ENCODE data around the gene ZNF544. TPM values are rescaled to one million over a fixed set of nuclear protein-coding genes. Genes with fewer than 3 reads are reported as not detected.
"Not testable (repeated sequence)": the region's sequence is repeated elsewhere in the genome, so short reads cannot be mapped to it uniquely, and the experiment has no call there.

Gene ZNF544
- total and polyA plus RNA-seq, 2 donors (not counting 1 experiment from before 2014, with no cell fraction given): 37.1 to 65.7 TPM

- CTCF ChIA-PET: no interaction called here
- WGBS (ENCODE audit: insufficient coverage): no CpG with 5 or more reads among the region's 3 CpGs
- POLR2A ChIA-PET: no interaction called here
Observed at GRCh38 chr19:58248886-58249285, 20.2 kb downstream of the ZNF544 start.

GRCh38 chr19:58252102-58252685 is 23.5 kb downstream of the ZNF544 start:
- Histone ChIP-seq H4K20me1 (ENCODE audit: control insufficient read depth, insufficient read depth, low read length, poor library complexity, severe bottlenecking) (no peaks in the 10 kb centered on the region), H3K4me2 (replicated peaks; ENCODE audit: low read depth, low read length, poor library complexity, severe bottlenecking) (no peak overlapping the region), H3K27ac (ENCODE audit: low read length in 2 of 2) (no peak overlapping the region), H3K79me2 (ENCODE audit: control insufficient read depth, insufficient read depth, low read length) (no peaks in the 10 kb centered on the region), H2AFZ (ENCODE audit: insufficient read depth, low read depth, low read length, poor library complexity, severe bottlenecking) (no peak overlapping the region), H3K9me3 (ENCODE audit: control extremely low read depth in 1 of 3, control insufficient read depth in 2 of 3, insufficient read depth in 1 of 3, low read length in 2 of 3) (peaks cover 28 to 76% (median 65%) of the 10 kb centered on the region in 3 donors), H3K27me3 (replicated peaks in 1 of 4; ENCODE audit: control extremely low read depth in 1 of 4, control insufficient read depth in 3 of 4, insufficient read depth in 4 of 4, low read length in 3 of 4) (no peaks in the 10 kb centered on the region), H3K4me3 (ENCODE audit: control extremely low read depth in 1 of 5, extremely low read depth in 1 of 5, insufficient read depth in 1 of 5, low read depth in 2 of 5, low read length in 4 of 5) (no peak overlapping the region), H3K4me1 (ENCODE audit: control insufficient read depth in 2 of 2, insufficient read depth in 2 of 2, low read length in 2 of 2) (no peaks in the 10 kb centered on the region), H3K9ac (ENCODE audit: low read length) (no peak overlapping the region), H3K36me3 (replicated peaks in 1 of 2; ENCODE audit: control extremely low read depth in 1 of 2, control insufficient read depth in 1 of 2, extremely low read depth in 1 of 2, insufficient read depth in 2 of 2, low read length in 1 of 2) (peaks cover 36 to 68% of the 10 kb centered on the region in 2 experiments)
- ATAC-seq (ENCODE audit: low read depth) (no peak), DNase-seq (no peak)
- H3K27ac Mint-ChIP-seq: no peak overlapping the region
- ChIA-PET CTCF (no interaction called here), POLR2A (no interaction called here)
- WGBS (ENCODE audit: insufficient coverage): 100% methylated on average over 2 of the region's 2 CpGs
- H3K4me3 Mint-ChIP-seq: no peak overlapping the region
- no peak for TF ChIP-seq CTCF (IDR thresholded peaks at IDR 0.05)
- TF ChIP-seq EZH2 (IDR thresholded peaks at IDR 0.05; ENCODE audit: borderline replicate concordance, insufficient read depth, low read depth, low read length, poor library complexity, severe bottlenecking): no peak
- H3K9me3 Mint-ChIP-seq (ENCODE audit: insufficient read depth): peaks cover 17% of the 10 kb centered on the region
- intact Hi-C loops (cut with micrococcal nuclease): no loop called here
- H3K4me1 Mint-ChIP-seq: no peaks in the 10 kb centered on the region
- H3K27me3 Mint-ChIP-seq: no peaks in the 10 kb centered on the region

More at GRCh38 chr19:58248886-58249285, 20.2 kb downstream of the ZNF544 start:
- no peak for TF ChIP-seq CTCF (IDR thresholded peaks at IDR 0.05)
- no peak for TF ChIP-seq EZH2 (IDR thresholded peaks at IDR 0.05; ENCODE audit: borderline replicate concordance, insufficient read depth, low read depth, low read length, poor library complexity, severe bottlenecking)
- H3K27me3 ChIP-seq (replicated peaks in 1 of 4; ENCODE audit: control extremely low read depth in 1 of 4, control insufficient read depth in 3 of 4, insufficient read depth in 4 of 4, low read length in 3 of 4): no peaks in the 10 kb centered on the region
- no peak overlapping the region for H2AFZ ChIP-seq (ENCODE audit: insufficient read depth, low read depth, low read length, poor library complexity, severe bottlenecking)
- no peak overlapping the region for H3K9ac ChIP-seq (ENCODE audit: low read length)
- DNase-seq (no peak), ATAC-seq (ENCODE audit: low read depth) (no peak)
- Mint-ChIP-seq H3K4me3 (no peak overlapping the region), H3K4me1 (no peaks in the 10 kb centered on the region), H3K27me3 (no peaks in the 10 kb centered on the region), H3K27ac (no peak overlapping the region), H3K9me3 (ENCODE audit: insufficient read depth) (peaks cover 14% of the 10 kb centered on the region)
- H3K9me3 ChIP-seq (ENCODE audit: control extremely low read depth in 1 of 3, control insufficient read depth in 2 of 3, insufficient read depth in 1 of 3, low read length in 2 of 3): peaks cover 18 to 75% (median 67%) of the 10 kb centered on the region in 3 donors
- no peak overlapping the region for H3K27ac ChIP-seq (ENCODE audit: low read length in 2 of 2)
- H3K4me1 ChIP-seq (ENCODE audit: control insufficient read depth in 2 of 2, insufficient read depth in 2 of 2, low read length in 2 of 2): no peaks in the 10 kb centered on the region
- no peak overlapping the region for H3K4me3 ChIP-seq (ENCODE audit: control extremely low read depth in 1 of 5, extremely low read depth in 1 of 5, insufficient read depth in 1 of 5, low read depth in 2 of 5, low read length in 4 of 5)
- intact Hi-C loops (cut with micrococcal nuclease): no loop called here
- H3K4me2 ChIP-seq (replicated peaks; ENCODE audit: low read depth, low read length, poor library complexity, severe bottlenecking): no peak overlapping the region
- H3K36me3 ChIP-seq (replicated peaks in 1 of 2; ENCODE audit: control extremely low read depth in 1 of 2, control insufficient read depth in 1 of 2, extremely low read depth in 1 of 2, insufficient read depth in 2 of 2, low read length in 1 of 2): peaks cover 30 to 74% of the 10 kb centered on the region in 2 experiments
- H3K79me2 ChIP-seq (ENCODE audit: control insufficient read depth, insufficient read depth, low read length): peaks cover 3% of the 10 kb centered on the region
- no peaks in the 10 kb centered on the region for H4K20me1 ChIP-seq (ENCODE audit: control insufficient read depth, insufficient read depth, low read length, poor library complexity, severe bottlenecking)

- H3K27ac Mint-ChIP-seq; H3K4me3 Mint-ChIP-seq; DNase-seq; H4K20me1 ChIP-seq (ENCODE audit: control insufficient read depth, insufficient read depth, low read length, poor library complexity, severe bottlenecking); H3K4me2 ChIP-seq (replicated peaks; ENCODE audit: low read depth, low read length, poor library complexity, severe bottlenecking); H3K9ac ChIP-seq (ENCODE audit: low read length); CTCF ChIA-PET; H3K4me1 Mint-ChIP-seq; ATAC-seq (ENCODE audit: low read depth); H3K4me1 ChIP-seq (ENCODE audit: control insufficient read depth in 2 of 2, insufficient read depth in 2 of 2, low read length in 2 of 2); POLR2A ChIA-PET; H3K27ac ChIP-seq (ENCODE audit: low read length in 2 of 2); H3K27me3 ChIP-seq (replicated peaks in 1 of 4; ENCODE audit: control extremely low read depth in 1 of 4, control insufficient read depth in 3 of 4, insufficient read depth in 4 of 4, low read length in 3 of 4); intact Hi-C loops (cut with micrococcal nuclease); H3K79me2 ChIP-seq (ENCODE audit: control insufficient read depth, insufficient read depth, low read length); H2AFZ ChIP-seq (ENCODE audit: insufficient read depth, low read depth, low read length, poor library complexity, severe bottlenecking); H3K27me3 Mint-ChIP-seq: not testable (repeated sequence)
- Histone ChIP-seq H3K9me3 (ENCODE audit: control extremely low read depth in 1 of 3, control insufficient read depth in 2 of 3, insufficient read depth in 1 of 3, low read length in 2 of 3) (peaks cover 23 to 95% (median 88%) of the 10 kb centered on the region in 3 donors), H3K36me3 (replicated peaks in 1 of 2; ENCODE audit: control extremely low read depth in 1 of 2, control insufficient read depth in 1 of 2, extremely low read depth in 1 of 2, insufficient read depth in 2 of 2, low read length in 1 of 2) (peaks cover 13 to 67% of the 10 kb centered on the region in 2 experiments), H3K4me3 (ENCODE audit: control extremely low read depth in 1 of 5, extremely low read depth in 1 of 5, insufficient read depth in 1 of 5, low read depth in 2 of 5, low read length in 4 of 5) (peak overlapping the region in 1 of 5 experiments; percentile 15)
- WGBS (ENCODE audit: insufficient coverage): 97% methylated on average over 4 of the region's 4 CpGs
- peaks cover 15% of the 10 kb centered on the region for H3K9me3 Mint-ChIP-seq (ENCODE audit: insufficient read depth)
Observed at GRCh38 chr19:58258259-58258658, 29.5 kb downstream of the ZNF544 start.
